ENCODE data around the gene INVS.

INVS gene

GRCh38 chr9:100287186-100287585 lies 188.1 kb downstream of the INVS start:
- Histone ChIP-seq H3F3A (ENCODE audit: control insufficient read depth, insufficient read depth) (no peaks in the 10 kb centered on the region), H3K9me3 (ENCODE audit: control insufficient read depth, insufficient read depth, low read length) (no peaks in the 10 kb centered on the region), H3K79me2 (ENCODE audit: control insufficient read depth, low read length) (no peaks in the 10 kb centered on the region), H3K4me2 (ENCODE audit: low read length) (no peak overlapping the region), H3K4me3 (ENCODE audit: low read length) (no peak overlapping the region), H3K9me2 (replicated peaks; ENCODE audit: control insufficient read depth, low read length) (no peaks in the 10 kb centered on the region), H3K4me1 (ENCODE audit: control insufficient read depth, low read length) (no peaks in the 10 kb centered on the region), H3K27me3 (ENCODE audit: control insufficient read depth, low read length) (no peaks in the 10 kb centered on the region), H3K27ac (ENCODE audit: low read depth, low read length) (no peak overlapping the region), H3K36me3 (ENCODE audit: control insufficient read depth, low read length) (peaks cover 43% of the 10 kb centered on the region), H4K20me1 (ENCODE audit: control insufficient read depth, insufficient read depth, low read depth, low read length) (no peaks in the 10 kb centered on the region)
- TF ChIP-seq CTCF (IDR thresholded peaks at IDR 0.05; ENCODE audit: low read depth, low read length, poor library complexity, severe bottlenecking) (no peak), EZH2phosphoT487 (IDR thresholded peaks at IDR 0.05; ENCODE audit: borderline replicate concordance, low read length) (no peak)

- no peaks in the 10 kb centered on the region for H3K4me1 ChIP-seq (ENCODE audit: control insufficient read depth, low read length)
- H3K4me3 ChIP-seq (ENCODE audit: low read length), result no peak overlapping the region
- H3K27me3 ChIP-seq (ENCODE audit: control insufficient read depth, low read length), result no peaks in the 10 kb centered on the region
- H3K9me2 ChIP-seq (replicated peaks; ENCODE audit: control insufficient read depth, low read length), result no peaks in the 10 kb centered on the region
- no peaks in the 10 kb centered on the region for H3K9me3 ChIP-seq (ENCODE audit: control insufficient read depth, insufficient read depth, low read length)
- no peaks in the 10 kb centered on the region for H3F3A ChIP-seq (ENCODE audit: control insufficient read depth, insufficient read depth)
- H3K4me2 ChIP-seq (ENCODE audit: low read length), result no peak overlapping the region
- H4K20me1 ChIP-seq (ENCODE audit: control insufficient read depth, insufficient read depth, low read depth, low read length), result no peaks in the 10 kb centered on the region
- H3K79me2 ChIP-seq (ENCODE audit: control insufficient read depth, low read length), result no peaks in the 10 kb centered on the region
- TF ChIP-seq EZH2phosphoT487 (IDR thresholded peaks at IDR 0.05; ENCODE audit: borderline replicate concordance, low read length) (no peak), CTCF (IDR thresholded peaks at IDR 0.05; ENCODE audit: low read depth, low read length, poor library complexity, severe bottlenecking) (no peak)
- H3K36me3 ChIP-seq (ENCODE audit: control insufficient read depth, low read length), result peaks cover 51% of the 10 kb centered on the region
- no peak overlapping the region for H3K27ac ChIP-seq (ENCODE audit: low read depth, low read length)
Observed at GRCh38 chr9:100290714-100291113, 191.7 kb downstream of the INVS start.

- Histone ChIP-seq H3K4me2 (ENCODE audit: low read length) (no peak overlapping the region), H3F3A (ENCODE audit: control insufficient read depth, insufficient read depth) (no peaks in the 10 kb centered on the region), H3K27me3 (ENCODE audit: control insufficient read depth, low read length) (no peaks in the 10 kb centered on the region), H3K79me2 (ENCODE audit: control insufficient read depth, low read length) (no peaks in the 10 kb centered on the region), H4K20me1 (ENCODE audit: control insufficient read depth, insufficient read depth, low read depth, low read length) (no peaks in the 10 kb centered on the region), H3K9me3 (ENCODE audit: control insufficient read depth, insufficient read depth, low read length) (no peaks in the 10 kb centered on the region), H3K36me3 (ENCODE audit: control insufficient read depth, low read length) (peaks cover 47% of the 10 kb centered on the region), H3K27ac (ENCODE audit: low read depth, low read length) (no peak overlapping the region), H3K4me3 (ENCODE audit: low read length) (no peak overlapping the region), H3K4me1 (ENCODE audit: control insufficient read depth, low read length) (no peaks in the 10 kb centered on the region), H3K9me2 (replicated peaks; ENCODE audit: control insufficient read depth, low read length) (no peaks in the 10 kb centered on the region)
- no peak for TF ChIP-seq EZH2phosphoT487 (IDR thresholded peaks at IDR 0.05; ENCODE audit: borderline replicate concordance, low read length)
- TF ChIP-seq CTCF (IDR thresholded peaks at IDR 0.05; ENCODE audit: low read depth, low read length, poor library complexity, severe bottlenecking), result no peak
Observed at GRCh38 chr9:100292414-100292813, 193.4 kb downstream of the INVS start.

- Histone ChIP-seq H3K27ac (ENCODE audit: low read depth, low read length) (no peak overlapping the region), H3K79me2 (ENCODE audit: control insufficient read depth, low read length) (no peaks in the 10 kb centered on the region), H3K36me3 (ENCODE audit: control insufficient read depth, low read length) (peaks cover 60% of the 10 kb centered on the region), H3K9me3 (ENCODE audit: control insufficient read depth, insufficient read depth, low read length) (no peaks in the 10 kb centered on the region), H3K4me1 (ENCODE audit: control insufficient read depth, low read length) (no peaks in the 10 kb centered on the region), H3K4me3 (ENCODE audit: low read length) (no peak overlapping the region), H3F3A (ENCODE audit: control insufficient read depth, insufficient read depth) (no peaks in the 10 kb centered on the region), H3K9me2 (replicated peaks; ENCODE audit: control insufficient read depth, low read length) (no peaks in the 10 kb centered on the region), H4K20me1 (ENCODE audit: control insufficient read depth, insufficient read depth, low read depth, low read length) (no peaks in the 10 kb centered on the region), H3K27me3 (ENCODE audit: control insufficient read depth, low read length) (no peaks in the 10 kb centered on the region), H3K4me2 (ENCODE audit: low read length) (no peak overlapping the region)
- no peak for TF ChIP-seq EZH2phosphoT487 (IDR thresholded peaks at IDR 0.05; ENCODE audit: borderline replicate concordance, low read length)
- TF ChIP-seq CTCF (IDR thresholded peaks at IDR 0.05; ENCODE audit: low read depth, low read length, poor library complexity, severe bottlenecking), result no peak
Observed at GRCh38 chr9:100294341-100294740, 195.3 kb downstream of the INVS start.
